Melanocyte of skin (primary cell): ENCODE data around the gene RERE. TPM values are rescaled to one million over a fixed set of nuclear protein-coding genes. Genes with fewer than 3 reads are reported as not detected.

Experiments used
- small RNA-seq, 2 donors: library from RNA; depleted of rRNA; stranded (forward); fragments of <200 nt; gene quantifications; one replicate each; pipeline ENCODE3, GENCODE V24; 2012
- total RNA-seq, 2 donors: library from RNA; depleted of rRNA; stranded (reverse); fragments of >200 nt; gene quantifications; 2 replicates each; pipeline ENCODE4 v1.2.3, GENCODE V29; 2012

RERE gene
- 10 to 100 TPM; 23.0 to 35.8 TPM for total RNA-seq

DNA sequence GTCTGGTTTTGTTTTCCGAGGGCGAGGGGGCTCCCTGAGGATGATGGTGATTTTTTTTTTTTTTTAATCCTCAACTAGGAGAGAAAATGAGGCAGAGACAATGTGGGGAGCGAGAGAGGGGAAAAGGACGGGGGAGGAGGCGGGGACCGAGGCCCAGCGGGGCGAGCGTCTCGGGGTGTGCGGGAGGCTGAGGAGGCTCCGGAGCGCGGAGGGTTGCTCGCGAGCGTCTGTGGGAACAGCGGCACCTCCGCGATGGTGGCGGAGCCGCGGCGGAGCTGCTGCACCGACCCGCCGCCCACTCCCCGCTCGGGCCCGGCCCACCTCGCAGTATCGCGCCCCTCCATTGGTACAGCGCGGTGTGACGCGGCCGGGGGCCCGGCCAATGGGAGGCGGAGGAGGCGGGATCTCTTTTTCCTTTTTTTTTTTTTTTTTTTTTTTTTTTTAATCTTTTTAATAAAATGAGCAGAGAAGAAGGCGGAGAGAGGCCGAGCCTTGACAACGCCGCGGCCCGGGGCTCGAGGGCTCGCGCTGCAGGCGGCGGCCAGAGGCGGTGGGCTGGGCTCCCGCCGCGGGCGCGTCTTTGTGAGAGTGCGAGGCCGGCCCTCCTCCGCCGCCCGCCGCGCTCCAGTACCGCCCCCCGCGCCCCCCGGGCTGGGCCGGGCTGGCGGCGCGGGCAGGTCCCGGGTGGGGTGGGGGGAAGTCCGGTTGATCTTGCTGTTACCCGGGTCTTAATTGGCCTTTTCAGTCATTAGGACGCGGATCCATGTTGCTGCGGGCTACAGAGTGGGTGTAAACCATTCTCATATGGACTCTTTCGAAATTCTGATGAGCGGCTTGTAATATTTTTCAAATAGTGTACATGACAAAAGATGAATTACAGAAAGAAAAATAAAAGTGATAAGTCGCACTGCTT is at the start of gene RERE:
TSS of gene RERE (minus strand) at position 229 of the 913 bp plus-strand sequence.

DNA sequence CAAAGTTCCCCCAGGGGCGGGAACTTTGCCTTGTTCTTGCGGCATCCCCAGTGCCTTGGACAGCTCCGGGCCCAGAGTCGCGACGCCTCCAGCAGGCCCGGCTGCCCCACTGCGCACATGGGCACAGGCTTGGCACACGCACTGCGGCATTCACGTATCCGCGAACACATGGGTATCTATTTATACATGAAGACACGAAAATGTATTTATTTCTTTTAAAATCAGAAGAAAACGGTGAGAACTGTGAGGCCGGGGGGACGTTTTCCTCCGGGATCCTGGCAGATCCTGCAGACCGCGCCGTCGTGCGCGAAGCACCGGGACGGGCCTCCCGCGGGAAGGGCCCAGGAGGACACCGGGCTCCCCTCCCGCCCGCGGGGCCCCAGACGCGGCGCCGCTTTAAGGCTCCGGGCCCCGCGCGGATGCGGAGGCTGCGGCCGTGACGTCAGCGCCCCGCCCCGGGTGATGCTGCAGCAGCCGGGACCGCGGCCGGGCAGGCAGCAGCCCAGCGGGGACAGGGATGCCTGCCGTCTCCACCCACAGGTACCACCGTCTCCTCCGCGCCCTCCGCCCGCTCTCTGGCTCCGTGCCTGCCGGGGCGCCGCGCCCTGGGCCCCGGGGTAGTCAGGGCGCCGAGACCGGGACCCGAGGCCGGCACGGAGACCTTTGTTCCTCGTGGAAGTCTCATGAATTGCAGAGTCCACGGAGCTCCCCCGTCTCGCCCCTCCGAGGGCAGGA is 499.6 kb downstream of the RERE start, which contains the start of gene SLC45A1:
TSS of gene SLC45A1 (plus strand) at position 468 of the 735 bp plus-strand sequence. CDS start 6,216 bp downstream, outside the sequence.

Small RNAs within 50 kb of the gene (small RNA-seq; reads per million reads assigned to genes)
- gene MIR6728 (0 reads per million in 2 donors), gene RF00019 (0 reads per million in 2 donors), gene RF00599 (0 reads per million in 2 donors)

Other genes starting within 250 kb of the RERE start
- gene ENO1, start 61.0 kb upstream of the RERE start, total RNA-seq, result 1,000 to 10,000 TPM in 1 of 2 donors, 100 to 1,000 TPM in 1; 828 to 1,749 TPM
- gene CA6, start 128.2 kb upstream of the RERE start, total RNA-seq, result not detected
- not detected for gene SLC2A7, start 208.8 kb upstream of the RERE start, total RNA-seq